Suppressor macrophage treated with lipopolysaccharide for 4 hours (primary cell): ENCODE measurements around the gene KRT81.
"Not testable (repeated sequence)": the region's sequence is repeated elsewhere in the genome, so short reads cannot be mapped to it uniquely, and the experiment has no call there.

ENCODE experiments used
- DNase-seq: peaks from one replicate; pipeline ENCODE4 v3.0.0-alpha.2; 2020

KRT81 gene

DNA sequence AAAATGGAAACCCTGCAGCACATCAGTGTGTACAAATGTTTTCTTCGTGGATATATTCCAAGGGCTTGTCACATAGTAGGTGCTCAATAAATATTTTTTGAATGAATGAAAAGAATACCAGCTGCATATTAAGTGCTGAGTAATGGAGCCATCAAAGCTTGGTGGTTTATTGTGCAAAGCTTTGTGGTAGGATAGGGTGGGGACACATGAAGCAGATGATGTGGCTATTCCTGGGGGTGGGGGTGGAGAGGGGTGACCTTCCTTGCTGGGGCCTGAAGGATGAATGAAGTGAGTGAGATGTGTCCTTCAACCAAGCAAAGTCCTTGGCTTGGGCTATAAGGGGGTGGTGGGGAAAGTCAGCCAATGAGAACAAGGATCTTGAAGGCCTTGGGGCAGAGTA lies 4.3 kb upstream of the KRT81 start:
- DNase-seq = peak; percentile 33

DNA sequence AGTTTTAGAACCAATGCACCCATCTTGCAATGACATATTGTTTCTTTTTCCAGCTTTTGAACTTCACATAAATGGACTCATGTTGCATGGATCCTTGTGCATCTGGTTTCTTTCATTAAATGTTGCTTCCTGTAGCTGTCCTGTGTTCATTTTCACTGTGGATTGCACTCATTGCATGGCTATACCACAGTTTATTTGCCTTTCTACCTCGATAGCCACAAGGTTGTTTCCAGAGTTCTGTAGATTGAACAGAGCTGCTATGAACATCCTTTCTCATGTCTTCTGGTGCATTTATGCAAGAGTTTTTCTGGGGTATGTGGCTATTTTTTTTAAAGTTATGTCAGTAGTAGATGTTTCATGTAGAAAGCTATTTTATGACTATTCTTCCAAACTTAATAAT lies 3.5 kb upstream of the KRT81 start:
- no peak for DNase-seq

DNA sequence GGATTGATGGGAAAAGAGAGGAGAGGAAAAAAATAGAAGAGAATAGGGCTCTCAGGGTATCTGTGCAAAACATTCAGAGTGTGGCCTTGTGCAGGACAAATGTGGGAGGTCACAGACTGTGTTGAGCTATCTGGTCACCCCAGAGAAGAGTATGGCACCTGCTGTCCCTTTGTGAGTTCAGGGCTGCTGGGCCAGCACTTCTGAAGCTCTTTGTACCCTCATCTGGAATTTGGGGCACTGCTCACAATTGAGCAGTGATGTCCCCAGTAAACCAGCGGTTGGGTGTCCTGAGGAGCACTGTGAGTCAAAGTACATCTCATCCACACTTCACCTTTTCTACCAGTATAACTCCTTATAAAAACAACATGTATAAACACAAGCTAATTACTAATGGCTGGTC lies 2.6 kb upstream of the KRT81 start:
- DNase-seq = no peak

DNA sequence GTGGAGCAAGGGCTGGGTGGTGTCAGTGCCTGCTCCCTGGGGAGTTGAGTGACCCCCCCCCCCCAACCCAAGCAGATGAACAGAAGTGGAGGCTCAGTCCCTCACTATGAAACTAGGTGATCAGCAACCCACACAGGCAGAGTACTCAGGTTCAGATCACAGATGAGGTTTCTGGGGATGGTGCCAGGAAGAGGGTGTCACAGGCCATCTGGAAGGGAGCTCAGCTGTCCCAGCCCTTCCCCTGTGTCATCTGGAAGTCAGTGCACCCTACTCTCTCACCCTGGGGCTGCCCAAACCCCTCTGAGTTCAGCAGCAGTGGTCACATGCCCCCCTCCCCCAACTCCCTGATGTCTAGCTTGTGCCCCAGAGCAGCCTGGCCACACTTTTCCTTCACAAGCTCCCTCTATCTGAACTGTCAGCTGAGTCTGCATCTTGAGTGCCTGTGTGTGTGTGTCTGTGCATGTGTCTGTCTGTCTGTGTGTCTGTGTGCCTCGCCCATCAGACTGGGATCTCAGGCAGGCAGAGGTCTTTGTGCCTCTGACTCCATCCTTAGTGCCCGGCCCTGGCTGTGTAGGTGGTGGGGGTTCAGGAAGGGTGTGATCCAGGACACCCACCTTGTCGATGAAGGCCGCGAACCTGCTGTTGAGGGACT lies 725 bp downstream of the KRT81 start:
- not testable (repeated sequence) for DNase-seq

DNA sequence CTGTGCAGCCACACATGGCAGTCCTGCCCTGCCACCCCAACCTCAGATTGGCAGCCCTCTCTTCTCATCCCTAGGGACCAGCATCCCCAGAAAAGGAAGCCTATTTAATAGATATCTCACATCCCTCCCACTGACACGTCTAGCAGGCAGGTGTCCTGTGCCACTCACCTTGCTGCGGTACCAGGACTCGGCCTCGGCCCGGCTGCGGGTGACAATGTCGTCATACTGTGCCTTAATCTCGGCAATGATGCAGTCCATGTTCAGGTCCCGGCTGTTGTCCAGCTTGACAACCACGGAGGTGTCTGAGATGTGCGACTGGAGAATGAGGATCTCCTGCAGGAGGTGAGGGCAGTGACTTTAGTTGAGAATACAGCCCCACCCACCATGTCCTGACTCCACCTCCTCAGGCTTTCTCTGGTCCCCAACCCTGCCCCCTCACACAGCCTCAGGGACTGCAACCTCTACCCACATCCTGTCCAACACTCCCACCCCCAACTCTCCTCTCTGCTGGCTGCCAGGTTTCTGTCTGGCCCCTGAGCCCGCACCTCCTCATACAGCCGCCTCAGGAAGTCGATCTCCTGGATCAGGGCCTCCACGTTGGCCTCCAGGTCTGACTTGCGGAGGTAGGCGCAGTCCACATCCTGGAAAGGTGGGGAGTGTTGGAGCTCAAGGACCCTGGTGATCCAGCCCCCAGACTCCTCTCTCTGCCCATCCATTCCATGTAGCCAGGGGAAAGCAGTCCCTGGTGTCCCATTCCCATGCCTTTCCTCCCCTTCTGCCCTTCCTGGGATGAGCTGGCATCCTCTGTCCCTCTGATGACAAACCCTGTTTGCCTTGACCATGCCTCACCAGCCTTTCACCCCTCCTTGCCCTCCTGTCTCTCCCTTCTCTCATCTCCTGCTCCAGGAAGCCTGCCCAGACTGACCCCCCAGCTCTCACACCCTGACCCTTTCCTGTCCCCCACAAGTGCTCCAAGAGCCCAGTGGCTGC lies 3.2 kb downstream of the KRT81 start:
- not testable (repeated sequence) for DNase-seq

DNA sequence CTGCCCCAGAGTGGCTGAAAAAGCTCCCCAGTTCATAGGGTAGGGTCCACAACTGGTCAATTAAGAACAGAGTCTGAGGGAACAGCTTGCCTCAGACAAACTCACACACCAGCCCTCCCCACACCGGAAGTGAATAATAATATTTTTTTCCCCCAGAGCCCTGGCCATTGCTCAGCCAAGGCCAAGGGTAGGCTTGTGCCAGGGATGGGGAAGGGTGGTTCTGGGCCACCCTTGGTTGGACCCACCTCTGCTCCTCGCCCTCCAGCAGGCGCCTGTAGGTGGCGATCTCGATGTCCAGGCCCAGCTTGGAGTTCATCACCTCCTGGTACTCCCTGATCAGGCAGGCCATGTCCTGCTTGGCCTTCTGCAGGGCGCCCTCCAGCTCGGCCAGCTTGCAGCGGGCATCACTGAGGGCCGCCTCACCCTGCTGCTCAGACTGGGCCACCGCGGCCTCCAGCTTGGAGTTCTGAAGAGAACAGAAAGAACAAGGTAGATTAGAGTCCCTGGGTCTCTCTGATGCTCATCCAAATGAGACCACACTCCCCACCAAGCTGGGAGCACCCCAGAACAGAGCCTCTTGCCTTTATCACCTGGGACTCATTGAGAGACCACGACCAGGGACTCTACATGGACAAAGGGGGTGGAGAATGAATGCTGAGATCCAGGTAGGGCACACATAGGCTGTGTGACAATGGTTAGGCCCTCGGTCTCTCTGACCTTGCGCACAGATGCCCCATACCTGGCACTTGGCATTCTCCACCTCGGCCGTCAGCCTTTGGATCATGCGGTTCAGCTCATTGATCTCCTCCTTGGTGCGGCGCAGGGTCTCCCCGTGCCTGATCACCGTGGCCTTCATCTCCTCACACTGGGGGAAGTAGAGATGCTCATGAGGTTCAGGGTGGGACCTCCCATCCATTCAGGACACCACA lies 4.2 kb downstream of the KRT81 start:
- DNase-seq = not testable (repeated sequence)

DNA sequence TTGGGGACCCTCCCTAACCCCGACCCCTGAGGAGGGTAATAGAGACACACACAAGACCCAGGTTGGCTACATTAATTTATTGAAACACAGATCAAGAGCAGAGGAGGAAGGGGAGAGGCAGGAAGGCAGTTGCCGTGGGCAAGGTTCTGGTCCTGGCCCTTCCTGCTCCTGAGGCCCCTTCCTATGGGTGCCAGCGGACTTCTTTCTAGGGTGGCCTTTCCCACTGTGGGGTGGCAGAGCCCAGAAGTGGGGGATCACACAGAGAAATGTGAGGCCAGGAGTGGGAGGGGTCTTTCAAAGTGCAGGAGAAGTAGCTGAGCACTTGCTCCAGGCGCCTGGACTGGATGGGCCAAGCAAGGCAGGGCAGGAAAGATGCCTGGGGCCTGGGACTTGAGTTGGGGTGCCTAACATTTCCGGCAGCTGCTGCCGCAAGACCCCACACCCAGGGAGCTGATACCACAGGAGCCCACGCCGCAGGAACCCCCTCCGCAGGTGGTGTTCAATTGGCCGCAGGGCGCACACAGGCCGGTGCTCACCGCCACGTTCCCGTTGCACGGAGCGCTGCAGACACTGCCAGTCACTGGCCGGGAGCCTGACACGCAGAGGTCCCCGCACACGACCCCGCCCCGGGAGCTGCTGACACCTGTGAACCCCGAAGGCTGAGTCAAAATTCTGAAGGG lies 5.3 kb downstream of the KRT81 start:
- DNase-seq = no peak

DNA sequence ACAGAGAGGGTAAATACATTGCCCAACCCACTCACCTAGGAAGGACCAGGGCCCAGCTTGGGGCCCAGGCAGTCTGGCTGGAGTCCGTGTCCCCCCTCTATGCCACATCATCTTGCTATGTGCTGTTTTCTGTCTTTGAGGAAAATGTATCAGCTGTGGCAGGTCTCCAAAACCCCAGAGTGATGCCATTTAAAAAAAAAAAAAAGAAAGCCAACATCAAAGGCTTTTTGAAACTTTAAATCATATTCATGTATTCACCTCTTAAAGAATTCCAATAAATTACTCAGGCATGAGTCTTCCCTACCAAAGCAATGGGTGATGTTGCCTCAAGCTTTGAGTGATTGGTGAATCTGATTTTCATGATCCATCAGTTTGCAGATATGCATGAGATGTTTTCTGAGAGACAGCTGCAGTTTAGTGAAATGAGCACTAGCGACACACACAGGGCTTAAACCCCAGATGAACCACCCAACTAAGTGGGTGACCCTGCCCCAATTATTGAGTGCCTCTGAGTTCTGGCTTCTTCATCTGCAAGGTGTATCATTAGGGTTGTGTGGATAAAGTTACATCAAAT lies 6.1 kb downstream of the KRT81 start:
- no peak for DNase-seq

DNA sequence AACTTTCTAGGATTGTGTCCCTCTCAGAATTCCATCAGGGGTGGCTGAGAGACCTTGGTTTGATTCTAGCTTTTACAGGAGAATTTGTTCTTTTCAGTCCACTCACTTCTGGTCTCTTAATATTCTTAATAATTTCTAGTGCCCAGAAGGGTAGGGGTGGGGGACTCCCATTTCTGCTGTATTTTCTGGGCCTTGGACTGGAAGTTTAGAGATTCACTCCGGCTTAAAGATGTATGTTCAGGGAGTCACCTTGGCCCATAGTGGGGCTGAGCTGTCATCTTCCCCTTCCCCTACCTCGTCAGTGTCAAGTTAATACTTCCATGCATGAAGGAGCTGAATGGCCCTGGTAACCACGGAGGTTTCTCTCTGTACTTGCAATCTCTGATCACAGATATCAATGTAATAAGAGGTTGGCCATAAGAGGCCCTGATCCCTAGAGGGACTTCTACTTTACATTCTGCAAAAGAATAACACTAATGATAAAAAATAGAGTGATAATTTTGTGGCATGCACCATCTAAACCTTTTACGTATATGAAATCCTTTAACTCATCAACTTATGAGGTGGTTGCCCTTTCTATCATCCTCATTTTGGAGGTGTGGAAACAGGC lies 6.7 kb downstream of the KRT81 start:
- no peak for DNase-seq

DNA sequence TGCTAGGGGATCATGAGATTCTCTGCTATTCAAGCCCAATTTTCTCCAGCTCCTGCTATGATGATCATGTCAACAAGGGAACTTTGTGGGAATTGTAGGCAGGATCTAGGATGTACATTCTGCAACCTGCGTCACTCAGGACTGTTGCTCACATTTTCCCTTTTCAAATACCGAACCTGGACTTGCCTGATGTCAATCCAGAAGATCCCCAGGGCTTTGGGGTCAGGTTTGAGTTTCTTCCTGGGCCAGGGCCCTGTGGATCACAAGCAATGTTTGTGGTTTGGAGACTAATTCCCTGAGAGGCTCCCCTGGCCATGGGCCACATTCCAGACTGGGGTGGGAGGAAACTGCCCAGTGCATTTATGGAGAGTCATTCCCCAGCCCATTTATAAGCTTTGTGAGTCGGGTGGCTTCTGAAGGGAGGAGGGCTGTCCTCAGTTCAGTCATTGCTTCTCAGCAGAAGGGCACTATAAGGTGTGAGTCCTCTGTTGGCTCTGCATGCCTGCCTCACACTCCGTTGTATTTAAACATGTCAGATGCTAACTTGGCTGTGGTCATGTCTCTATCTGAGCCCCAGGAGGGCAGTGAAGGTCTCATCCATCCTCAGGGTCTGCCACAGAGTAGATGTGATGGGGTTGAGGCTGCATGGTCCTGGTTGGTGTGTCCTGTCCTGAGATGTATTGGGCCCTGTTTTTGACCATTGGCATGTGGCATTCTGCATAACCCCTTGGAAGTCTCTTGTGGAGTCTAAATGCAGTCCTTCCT lies 10.4 kb downstream of the KRT81 start:
- no peak for DNase-seq

DNA sequence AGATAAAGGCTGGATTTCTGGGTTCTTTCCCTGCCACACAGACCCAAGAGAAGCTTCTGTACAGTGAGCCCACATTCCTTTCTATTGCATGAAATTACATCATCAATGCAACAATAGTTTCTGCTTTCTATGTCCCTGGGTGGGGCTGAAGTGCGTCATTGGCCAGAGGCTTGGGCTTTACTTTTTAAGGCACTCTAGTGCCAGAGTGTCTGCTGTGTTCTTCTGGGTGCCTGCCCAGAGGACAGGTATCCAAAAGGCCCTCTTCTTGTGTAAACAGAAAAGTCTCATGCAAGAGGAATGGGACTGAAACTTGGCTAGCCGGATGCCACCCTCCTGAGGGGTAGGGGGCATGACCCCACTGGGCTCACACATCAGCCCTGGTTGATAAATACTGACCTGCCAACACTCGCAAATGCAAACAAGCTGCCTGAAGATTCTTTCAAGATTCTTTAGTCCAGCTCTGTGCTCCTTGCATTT lies 11.0 kb downstream of the KRT81 start:
- peak; percentile 75 for DNase-seq

DNA sequence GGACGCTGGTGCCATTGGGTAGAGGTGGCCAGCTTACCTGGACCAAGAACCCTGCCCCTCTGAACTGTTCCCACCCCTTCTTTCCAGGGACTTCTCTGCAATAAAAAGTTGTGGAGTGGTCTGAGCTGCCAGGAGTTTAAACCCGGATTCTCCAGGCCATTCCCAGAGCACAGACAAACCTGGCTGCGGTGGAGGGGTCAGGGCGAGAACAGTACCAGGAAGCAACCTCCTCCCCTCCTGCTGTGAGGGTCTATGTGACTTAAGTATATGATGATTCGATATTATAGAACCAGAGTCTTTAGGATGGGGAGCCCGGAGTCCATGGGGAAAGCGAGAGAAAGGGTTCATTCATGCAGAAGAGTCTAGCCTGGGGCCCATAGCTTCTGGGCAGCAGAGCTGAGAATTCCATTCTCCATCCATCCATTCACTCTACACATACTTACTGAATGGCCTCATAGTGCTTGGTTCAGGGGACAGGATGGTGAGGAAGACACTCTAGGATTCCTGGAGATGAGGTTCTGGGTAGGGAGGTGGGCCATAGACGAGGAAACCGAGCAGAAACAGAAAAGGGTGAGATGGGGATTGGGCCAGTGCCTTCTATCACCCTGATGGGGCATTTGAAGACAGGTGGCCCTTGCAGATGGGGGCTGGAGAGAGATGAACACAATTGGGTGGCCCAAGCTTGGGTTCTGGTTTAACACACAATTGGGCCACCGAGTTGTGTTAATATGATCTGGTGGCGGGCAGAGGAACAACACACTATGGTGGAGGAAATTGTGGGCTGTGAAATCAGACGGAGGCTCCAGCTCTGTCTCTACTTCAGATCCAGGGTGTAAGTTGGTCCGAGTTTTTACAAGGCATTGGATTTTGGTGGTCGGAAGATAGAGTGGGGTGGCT lies 11.7 kb downstream of the KRT81 start:
- no peak for DNase-seq

DNA sequence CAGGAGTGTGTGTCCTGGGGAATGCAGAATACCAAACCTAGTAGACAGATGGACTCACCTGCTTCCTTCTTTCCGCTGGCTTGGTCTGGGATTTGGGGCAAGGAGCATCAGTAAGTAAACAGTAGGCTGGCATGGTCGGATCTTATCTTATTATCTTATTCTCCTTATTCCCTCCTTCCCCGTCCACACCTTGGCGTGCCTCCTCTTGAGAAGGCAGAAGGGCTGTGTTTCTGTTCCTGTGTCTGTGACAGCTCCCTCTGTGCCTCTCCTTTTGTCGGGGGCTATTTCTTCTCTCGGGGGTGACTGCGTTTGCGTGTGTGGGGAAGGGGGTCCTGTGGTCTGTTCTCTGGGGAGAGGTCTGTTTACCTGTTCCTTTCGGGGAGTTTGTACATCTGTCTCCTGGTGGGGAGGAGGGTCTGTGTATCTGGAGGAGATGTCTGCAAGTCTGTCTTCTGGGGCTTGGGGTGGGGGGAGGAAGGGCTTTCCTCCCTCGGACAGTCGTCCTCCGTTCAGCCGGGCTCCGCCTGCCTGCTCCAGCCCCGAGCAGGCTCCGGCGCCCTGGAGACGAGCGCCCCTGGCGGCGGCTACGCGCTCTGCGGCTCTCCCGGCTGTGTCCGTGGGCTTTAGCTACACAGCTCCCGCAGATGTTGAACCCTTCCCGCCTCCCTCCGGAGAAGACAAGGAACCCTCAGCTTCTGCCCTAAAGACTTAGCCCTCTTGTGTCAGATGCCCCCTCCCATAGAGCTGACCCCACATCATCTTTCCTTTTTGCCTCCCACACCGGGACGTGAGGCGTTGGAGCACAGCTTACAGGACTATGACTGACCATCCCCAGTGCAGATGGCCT lies 12.5 kb downstream of the KRT81 start:
- peak; percentile 88 for DNase-seq

DNA sequence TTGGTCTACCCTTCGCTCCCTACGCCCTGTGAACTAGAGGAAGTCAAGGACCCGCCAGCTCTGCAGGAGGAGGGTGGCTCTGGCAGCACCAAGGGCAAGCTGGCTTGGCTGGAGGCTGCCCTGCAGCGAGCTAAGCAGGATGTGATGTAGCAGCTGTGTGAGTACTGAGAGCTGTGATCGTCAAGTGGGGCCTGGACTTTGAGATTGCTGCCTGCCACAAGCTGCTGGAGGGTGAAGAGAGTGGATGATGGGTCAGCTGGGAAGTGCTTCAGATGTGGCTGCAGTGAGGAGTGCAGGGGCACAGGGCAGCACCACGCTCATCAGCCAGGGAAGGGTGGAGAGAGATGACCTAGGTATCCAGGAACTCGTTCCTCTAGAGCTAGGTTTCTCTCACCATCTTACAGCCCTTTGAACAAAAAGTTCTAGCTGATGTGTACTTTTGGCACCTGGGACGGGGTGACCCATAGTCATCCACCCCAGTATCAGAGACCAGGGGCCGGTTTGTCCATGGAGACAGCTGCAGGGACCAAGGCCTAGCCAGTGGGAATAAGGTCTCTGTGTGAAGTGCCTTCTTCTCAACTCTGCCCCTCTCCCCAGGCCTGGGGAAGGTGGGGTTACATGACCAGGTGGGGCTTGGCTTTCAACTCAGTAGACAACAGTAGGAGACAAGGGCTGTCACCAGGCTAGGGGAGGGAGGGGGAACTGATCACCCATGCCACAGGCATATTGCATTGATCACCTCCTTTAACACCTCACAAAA lies 13.7 kb downstream of the KRT81 start:
- DNase-seq = no peak

DNA sequence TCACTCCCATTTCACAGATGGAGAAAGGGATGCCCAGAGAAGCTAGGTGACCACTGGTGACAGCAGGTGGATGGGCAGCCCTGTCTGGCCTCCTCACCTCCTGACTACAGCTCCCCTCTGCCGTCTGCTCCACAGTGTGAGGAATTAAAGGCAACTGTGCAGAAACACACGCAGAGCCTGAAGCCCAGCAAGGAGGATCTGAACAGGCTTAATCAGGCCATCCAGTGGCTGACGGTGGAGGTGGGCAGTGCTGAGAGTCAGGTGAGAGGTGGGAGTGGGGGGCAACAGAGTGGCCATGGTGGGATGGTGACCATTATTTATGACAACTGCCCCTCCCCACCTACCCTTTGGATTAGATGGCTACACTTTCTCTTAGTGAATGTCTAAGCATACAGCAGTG lies 15.6 kb downstream of the KRT81 start:
- no peak for DNase-seq

DNA sequence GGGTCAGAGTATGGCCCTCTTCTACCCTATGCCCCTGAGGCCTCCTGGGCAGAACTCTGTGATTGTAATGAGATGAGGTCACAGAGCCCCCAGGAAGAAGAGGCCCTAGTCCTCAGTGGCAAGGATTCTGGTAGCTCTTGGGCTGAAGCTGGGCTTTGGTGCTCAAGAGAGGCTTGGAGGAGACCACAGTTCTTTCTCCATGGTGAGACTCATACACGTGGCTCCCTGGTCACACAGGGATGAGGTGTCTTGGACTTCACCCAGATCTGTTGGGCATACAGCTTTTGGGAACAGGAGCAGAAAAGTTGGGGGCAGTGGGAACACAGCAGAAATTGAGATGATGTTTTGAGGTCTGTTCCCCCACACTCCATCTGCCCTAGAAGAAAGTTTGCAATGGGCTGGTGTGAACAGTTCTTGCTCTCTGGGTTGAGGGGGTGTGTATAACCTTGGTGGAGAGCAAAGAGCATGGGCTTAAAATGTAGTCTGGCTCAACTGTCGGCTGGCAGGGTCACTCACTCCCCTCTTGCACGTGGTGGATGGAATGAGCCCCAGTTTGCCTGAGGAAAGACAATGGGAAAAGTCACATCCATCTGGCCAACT lies 16.7 kb downstream of the KRT81 start, which contains the start of gene KRT86:
TSS of gene KRT86 (plus strand) at position 125 of the 600 bp plus-strand sequence. CDS start 27,272 bp downstream, outside the sequence.
- DNase-seq = no peak

DNA sequence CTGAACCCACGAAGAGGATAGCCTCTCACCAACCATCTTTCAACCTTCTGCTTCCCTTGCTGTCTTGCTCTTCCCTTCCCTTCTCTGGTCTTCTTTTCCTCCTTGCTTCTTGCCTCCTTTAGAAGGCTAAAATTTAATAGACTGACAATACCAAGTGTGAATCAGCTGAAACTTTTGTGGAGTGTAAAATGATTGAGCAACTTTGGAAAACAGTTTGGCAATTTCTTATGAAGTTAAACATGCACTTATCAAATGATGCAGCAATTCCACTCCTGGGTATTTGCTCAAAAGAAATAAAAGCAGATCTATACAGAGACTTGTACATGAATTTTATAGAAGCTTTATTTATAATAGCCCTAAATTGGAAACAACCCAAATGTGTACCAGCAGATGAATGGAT lies 20.2 kb downstream of the KRT81 start:
- DNase-seq = peak; percentile 36
